Measurements from ENCODE around the gene EPS8. TPM values are rescaled to one million over a fixed set of nuclear protein-coding genes. Genes with fewer than 3 reads are reported as not detected.

Gene EPS8
- polyA plus RNA-seq, 3 donors = 4.1 to 4.8 (median 4.3) TPM

DNA sequence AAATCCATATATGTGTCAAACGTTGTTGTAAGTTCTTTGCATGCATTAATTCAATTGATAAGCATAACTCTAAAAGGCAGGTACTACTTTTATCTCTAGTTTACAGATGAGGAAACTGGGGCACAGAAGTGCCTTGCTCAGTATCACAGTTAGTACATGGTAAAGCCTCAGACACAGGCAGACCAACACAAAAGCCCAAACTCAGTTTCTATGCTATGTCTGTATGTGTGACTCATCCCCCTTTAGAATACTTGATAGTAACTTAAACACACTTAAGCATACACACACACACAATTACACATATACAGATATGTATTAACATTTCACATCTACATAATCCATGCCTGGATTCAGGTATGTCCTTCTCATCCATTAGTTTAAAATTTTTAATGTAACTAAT lies 88.0 kb downstream of the EPS8 start:
- WGBS (ENCODE audit: insufficient coverage) = no CpG with 5 or more reads among the region's 1 CpG
- Histone ChIP-seq H3K9ac (ENCODE audit: insufficient read depth, low read length, poor library complexity, severe bottlenecking) (no peak overlapping the region), H2AFZ (ENCODE audit: insufficient read depth, low read depth, low read length, poor library complexity, severe bottlenecking) (no peak overlapping the region), H3K79me2 (ENCODE audit: insufficient read depth, low read length) (no peaks in the 10 kb centered on the region), H3K4me1 (ENCODE audit: control insufficient read depth in 1 of 2, insufficient read depth in 2 of 2, low read length in 2 of 2) (peaks cover 50 to 58% of the 10 kb centered on the region in 2 donors), H3K4me3 (replicated peaks in 1 of 3; ENCODE audit: low read depth in 2 of 3, low read length in 3 of 3) (peak overlapping the region in 1 of 3 experiments; percentile 53), H3K9me3 (replicated peaks in 1 of 2; ENCODE audit: control insufficient read depth in 1 of 2, insufficient read depth in 1 of 2, low read length in 2 of 2) (no peaks in the 10 kb centered on the region), H4K20me1 (ENCODE audit: insufficient read depth, low read length) (no peaks in the 10 kb centered on the region), H3K27me3 (ENCODE audit: control insufficient read depth in 2 of 2, insufficient read depth in 2 of 2, low read length in 2 of 2) (no peaks in the 10 kb centered on the region), H3K36me3 (replicated peaks in 1 of 2; ENCODE audit: control insufficient read depth in 1 of 2, insufficient read depth in 2 of 2, low read length in 2 of 2) (no peaks in the 10 kb centered on the region), H3K27ac (ENCODE audit: low read depth in 1 of 2, low read length in 2 of 2) (peak overlapping the region in 1 of 2 donors; percentile 83), H3K4me2 (replicated peaks; ENCODE audit: extremely low read depth, low read length, poor library complexity, severe bottlenecking) (peak overlapping the region; percentile 64)
- Mint-ChIP-seq H3K4me1 (peaks cover 53% of the 10 kb centered on the region), H3K36me3 (no peaks in the 10 kb centered on the region), H3K9me3 (peaks cover 0 to 4% (median 0%) of the 10 kb centered on the region in 7 donors), H3K4me3 (peak overlapping the region in 1 of 2 donors; percentile 21), H3K27ac (peak overlapping the region; percentile 79 to 95 (median 91)), H3K27me3 (ENCODE audit: low read depth in 3 of 3) (peaks cover 0 to 3% (median 1%) of the 10 kb centered on the region in 3 donors)
- TF ChIP-seq, protein P1, sequence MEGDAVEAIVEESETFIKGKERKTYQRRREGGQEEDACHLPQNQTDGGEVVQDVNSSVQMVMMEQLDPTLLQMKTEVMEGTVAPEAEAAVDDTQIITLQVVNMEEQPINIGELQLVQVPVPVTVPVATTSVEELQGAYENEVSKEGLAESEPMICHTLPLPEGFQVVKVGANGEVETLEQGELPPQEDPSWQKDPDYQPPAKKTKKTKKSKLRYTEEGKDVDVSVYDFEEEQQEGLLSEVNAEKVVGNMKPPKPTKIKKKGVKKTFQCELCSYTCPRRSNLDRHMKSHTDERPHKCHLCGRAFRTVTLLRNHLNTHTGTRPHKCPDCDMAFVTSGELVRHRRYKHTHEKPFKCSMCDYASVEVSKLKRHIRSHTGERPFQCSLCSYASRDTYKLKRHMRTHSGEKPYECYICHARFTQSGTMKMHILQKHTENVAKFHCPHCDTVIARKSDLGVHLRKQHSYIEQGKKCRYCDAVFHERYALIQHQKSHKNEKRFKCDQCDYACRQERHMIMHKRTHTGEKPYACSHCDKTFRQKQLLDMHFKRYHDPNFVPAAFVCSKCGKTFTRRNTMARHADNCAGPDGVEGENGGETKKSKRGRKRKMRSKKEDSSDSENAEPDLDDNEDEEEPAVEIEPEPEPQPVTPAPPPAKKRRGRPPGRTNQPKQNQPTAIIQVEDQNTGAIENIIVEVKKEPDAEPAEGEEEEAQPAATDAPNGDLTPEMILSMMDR (IDR thresholded peaks at IDR 0.05) = no peak
- peak; percentile 26 to 80 (median 76) for DNase-seq
- intact Hi-C loops (cut with micrococcal nuclease) = loop anchor here in 1 of 2 donors (10.0 kb wide), 1 partner anchor 746 kb away; no protein-coding TSS in a partner anchor

DNA sequence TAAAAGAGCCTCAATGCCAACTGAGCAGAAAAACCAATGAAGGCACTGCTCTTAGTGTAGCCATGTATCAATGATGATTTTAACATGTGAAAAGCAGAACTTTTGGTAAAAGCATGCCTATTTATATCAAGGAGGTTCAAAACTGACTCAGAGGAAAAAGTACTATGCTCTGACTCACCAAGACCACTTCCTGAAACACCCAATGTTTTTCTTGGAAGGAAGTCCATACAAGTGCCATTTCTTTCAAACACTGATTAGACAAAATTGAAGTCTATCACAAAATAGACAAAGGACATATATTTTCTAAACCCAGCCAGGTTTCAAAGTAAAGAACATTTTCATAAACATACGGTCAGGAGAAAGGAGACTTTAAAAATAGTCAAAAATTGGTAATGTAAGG lies 88.6 kb downstream of the EPS8 start:
- H3K27me3 Mint-ChIP-seq (ENCODE audit: low read depth in 3 of 3) = peaks cover 0 to 3% (median 0%) of the 10 kb centered on the region in 3 donors
- H2AFZ ChIP-seq (ENCODE audit: insufficient read depth, low read depth, low read length, poor library complexity, severe bottlenecking) = no peak overlapping the region
- H3K27ac ChIP-seq (ENCODE audit: low read depth in 1 of 2, low read length in 2 of 2) = peak overlapping the region in 1 of 2 donors; percentile 83
- H3K36me3 Mint-ChIP-seq = no peaks in the 10 kb centered on the region
- H3K36me3 ChIP-seq (replicated peaks in 1 of 2; ENCODE audit: control insufficient read depth in 1 of 2, insufficient read depth in 2 of 2, low read length in 2 of 2) = no peaks in the 10 kb centered on the region
- H3K4me1 Mint-ChIP-seq = peaks cover 53% of the 10 kb centered on the region
- intact Hi-C loops (cut with micrococcal nuclease) = loop anchor here in 1 of 2 donors (10.0 kb wide), 1 partner anchor 746 kb away; no protein-coding TSS in a partner anchor
- peak overlapping the region; percentile 64 for H3K4me2 ChIP-seq (replicated peaks; ENCODE audit: extremely low read depth, low read length, poor library complexity, severe bottlenecking)
- DNase-seq = peak; percentile 81 to 95 (median 94)
- no CpG with 5 or more reads among the region's 1 CpG for WGBS (ENCODE audit: insufficient coverage)
- H3K4me1 ChIP-seq (ENCODE audit: control insufficient read depth in 1 of 2, insufficient read depth in 2 of 2, low read length in 2 of 2) = peaks cover 50 to 58% of the 10 kb centered on the region in 2 donors
- H3K27ac Mint-ChIP-seq = peak overlapping the region; percentile 79 to 95 (median 91)
- H3K79me2 ChIP-seq (ENCODE audit: insufficient read depth, low read length) = no peaks in the 10 kb centered on the region
- H3K4me3 ChIP-seq (replicated peaks in 1 of 3; ENCODE audit: low read depth in 2 of 3, low read length in 3 of 3) = peak overlapping the region in 1 of 3 experiments; percentile 8
- H3K9me3 Mint-ChIP-seq = peaks cover 0 to 4% (median 0%) of the 10 kb centered on the region in 7 donors
- H3K27me3 ChIP-seq (ENCODE audit: control insufficient read depth in 2 of 2, insufficient read depth in 2 of 2, low read length in 2 of 2) = no peaks in the 10 kb centered on the region
- H3K4me3 Mint-ChIP-seq = peak overlapping the region in 1 of 2 donors; percentile 32
- H4K20me1 ChIP-seq (ENCODE audit: insufficient read depth, low read length) = no peaks in the 10 kb centered on the region
- no peak overlapping the region for H3K9ac ChIP-seq (ENCODE audit: insufficient read depth, low read length, poor library complexity, severe bottlenecking)
- H3K9me3 ChIP-seq (replicated peaks in 1 of 2; ENCODE audit: control insufficient read depth in 1 of 2, insufficient read depth in 1 of 2, low read length in 2 of 2) = no peaks in the 10 kb centered on the region
- TF ChIP-seq, protein P1 (IDR thresholded peaks at IDR 0.05) = no peak
